ENCODE measurements around the gene TMEM229B.
A peak's percentile ranks its signal among the peaks of the same experiment; 100 is the strongest.

TMEM229B gene

GRCh38 chr14:67515386-67516079 lies 27.0 kb upstream of the TMEM229B start:
- DNase-seq (ENCODE audit: low spot score), result peak; percentile 62

GRCh38 chr14:67514650-67515385 lies 26.3 kb upstream of the TMEM229B start:
- DNase-seq (ENCODE audit: low spot score), result peak; percentile 65

- no peak for DNase-seq (ENCODE audit: low spot score)
These were observed 25.7 kb upstream of the TMEM229B start for GRCh38 chr14:67514203-67514607.

- DNase-seq (ENCODE audit: low spot score), result no peak
These were observed 25.1 kb upstream of the TMEM229B start for GRCh38 chr14:67513631-67514108.

- no peak for DNase-seq (ENCODE audit: low spot score)
These were observed 24.2 kb upstream of the TMEM229B start for GRCh38 chr14:67512463-67513310.

- no peak for DNase-seq (ENCODE audit: low spot score)
These were observed 22.3 kb upstream of the TMEM229B start for GRCh38 chr14:67510836-67511235.

GRCh38 chr14:67510121-67510520 lies 21.6 kb upstream of the TMEM229B start:
- no peak for DNase-seq (ENCODE audit: low spot score)

- no peak for DNase-seq (ENCODE audit: low spot score)
These were observed 20.4 kb upstream of the TMEM229B start for GRCh38 chr14:67508956-67509355.

- DNase-seq (ENCODE audit: low spot score), result no peak
These were observed 16.7 kb upstream of the TMEM229B start for GRCh38 chr14:67505254-67505653.

GRCh38 chr14:67503331-67503730 lies 14.8 kb upstream of the TMEM229B start:
- DNase-seq (ENCODE audit: low spot score), result no peak

GRCh38 chr14:67502867-67503266 lies 14.3 kb upstream of the TMEM229B start:
- no peak for DNase-seq (ENCODE audit: low spot score)

- no peak for DNase-seq (ENCODE audit: low spot score)
These were observed 13.1 kb upstream of the TMEM229B start for GRCh38 chr14:67501670-67502069.

- no peak for DNase-seq (ENCODE audit: low spot score)
These were observed 12.5 kb upstream of the TMEM229B start for GRCh38 chr14:67500981-67501380.

- no peak for DNase-seq (ENCODE audit: low spot score)
These were observed 9.2 kb upstream of the TMEM229B start for GRCh38 chr14:67497716-67498115.

GRCh38 chr14:67497216-67497615 lies 8.7 kb upstream of the TMEM229B start:
- DNase-seq (ENCODE audit: low spot score), result no peak

GRCh38 chr14:67495827-67496226 lies 7.3 kb upstream of the TMEM229B start:
- DNase-seq (ENCODE audit: low spot score), result no peak

GRCh38 chr14:67493092-67493717 lies 4.7 kb upstream of the TMEM229B start:
- DNase-seq (ENCODE audit: low spot score), result peak; percentile 55

GRCh38 chr14:67492538-67492937 lies 4.0 kb upstream of the TMEM229B start:
- no peak for DNase-seq (ENCODE audit: low spot score)

- no peak for DNase-seq (ENCODE audit: low spot score)
These were observed 3.4 kb upstream of the TMEM229B start for GRCh38 chr14:67491741-67492507.

GRCh38 chr14:67491285-67491684 lies 2.8 kb upstream of the TMEM229B start:
- DNase-seq (ENCODE audit: low spot score), result no peak

- DNase-seq (ENCODE audit: low spot score), result no peak
These were observed 1.7 kb upstream of the TMEM229B start for GRCh38 chr14:67490196-67490595.
